Daoy (cell line): Measurements from ENCODE around the gene MAMLD1. TPM values are rescaled to one million over a fixed set of nuclear protein-coding genes. Genes with fewer than 3 reads are reported as not detected.

ENCODE experiments used
- DNase-seq: peaks from one replicate; pipeline ENCODE4 v3.0.0-alpha.2; 2015; ENCODE audit warnings: low read depth
- total RNA-seq: library from RNA; depleted of rRNA; stranded (reverse); fragments of >200 nt; shearing (Covaris generic); gene quantifications from 2 replicates; pipeline ENCODE4 v1.2.3, GENCODE V29; 2014

The MAMLD1 gene
- total RNA-seq, 1 experiment from 2014 or later, result 2.2 TPM

- peak; percentile 5 for DNase-seq
Measured at GRCh38 chrX:150406596-150406995, 43.5 kb downstream of the MAMLD1 start.

- no peak for DNase-seq
Measured at GRCh38 chrX:150408007-150408406, 44.9 kb downstream of the MAMLD1 start.

- DNase-seq, result no peak
Measured at GRCh38 chrX:150408561-150408960, 45.4 kb downstream of the MAMLD1 start.

- no peak for DNase-seq
Measured at GRCh38 chrX:150409486-150409885, 46.4 kb downstream of the MAMLD1 start.

- no peak for DNase-seq
Measured at GRCh38 chrX:150409964-150410363, 46.8 kb downstream of the MAMLD1 start.

GRCh38 chrX:150410513-150410912 is 47.4 kb downstream of the MAMLD1 start:
- DNase-seq, result no peak

GRCh38 chrX:150411656-150412055 is 48.5 kb downstream of the MAMLD1 start:
- no peak for DNase-seq

GRCh38 chrX:150414228-150414627 is 51.1 kb downstream of the MAMLD1 start:
- DNase-seq, result no peak

- no peak for DNase-seq
Measured at GRCh38 chrX:150416469-150416868, 53.4 kb downstream of the MAMLD1 start.

GRCh38 chrX:150421816-150422215 is 58.7 kb downstream of the MAMLD1 start:
- DNase-seq, result no peak

GRCh38 chrX:150429594-150429993 is 66.5 kb downstream of the MAMLD1 start:
- peak; percentile 5 for DNase-seq

GRCh38 chrX:150436195-150436594 is 73.1 kb downstream of the MAMLD1 start:
- DNase-seq, result no peak

- DNase-seq, result no peak
Measured at GRCh38 chrX:150438165-150438564, 75.0 kb downstream of the MAMLD1 start.

GRCh38 chrX:150446151-150446550 is 83.0 kb downstream of the MAMLD1 start:
- DNase-seq, result no peak

- DNase-seq, result no peak
Measured at GRCh38 chrX:150446995-150447394, 83.9 kb downstream of the MAMLD1 start.

- no peak for DNase-seq
Measured at GRCh38 chrX:150449313-150449712, 86.2 kb downstream of the MAMLD1 start.

GRCh38 chrX:150450519-150451177 is 87.5 kb downstream of the MAMLD1 start:
- DNase-seq, result no peak

GRCh38 chrX:150451953-150452352 is 88.8 kb downstream of the MAMLD1 start:
- no peak for DNase-seq

- DNase-seq, result no peak
Measured at GRCh38 chrX:150454083-150454482, 91.0 kb downstream of the MAMLD1 start.

- DNase-seq, result no peak
Measured at GRCh38 chrX:150454508-150455214, 91.5 kb downstream of the MAMLD1 start.

GRCh38 chrX:150455215-150455608 is 92.1 kb downstream of the MAMLD1 start:
- no peak for DNase-seq

- DNase-seq, result peak; percentile 3
Measured at GRCh38 chrX:150456466-150456865, 93.3 kb downstream of the MAMLD1 start.

- DNase-seq, result no peak
Measured at GRCh38 chrX:150456941-150457340, 93.8 kb downstream of the MAMLD1 start.

GRCh38 chrX:150459196-150459595 is 96.1 kb downstream of the MAMLD1 start:
- DNase-seq, result no peak
